T1000 (cell line): ENCODE data around the gene TMEM53.

Experiments
- DNase-seq: peaks from one replicate; lab custom pipeline; 2025; ENCODE audit warnings: mixed read lengths; lab: John Stamatoyannopoulos, UW

TMEM53 gene

GRCh38 chr1:44603718-44604117 is 70.6 kb downstream of the TMEM53 start:
- no peak for DNase-seq
